ENCODE measurements around the gene GDF7.

The GDF7 gene

DNA sequence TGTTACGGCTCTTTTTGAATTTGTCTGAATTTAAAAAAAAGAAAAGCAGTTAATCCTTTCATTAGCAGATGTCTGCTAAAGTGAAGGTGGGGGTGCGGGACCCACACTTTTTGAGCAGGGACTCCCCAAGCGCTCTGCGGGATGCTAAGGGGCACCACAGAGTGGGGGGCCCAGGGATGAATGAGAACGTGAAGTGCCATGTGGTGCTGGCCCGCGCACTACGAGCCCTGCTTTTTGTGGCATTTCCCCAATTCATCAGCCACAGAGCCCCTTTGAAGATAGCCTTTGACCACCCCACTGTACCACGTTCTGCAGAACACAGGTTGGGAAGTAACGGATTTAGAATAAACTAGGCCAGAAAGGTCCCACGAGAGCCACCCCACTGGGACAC lies 44.7 kb upstream of the GDF7 start:
- no peaks in the 10 kb centered on the region for H3K9me3 ChIP-seq (ENCODE audit: insufficient read depth, low read length)
- no peak overlapping the region for H3K4me3 ChIP-seq (ENCODE audit: low read length)
- no peaks in the 10 kb centered on the region for H3K36me3 ChIP-seq (replicated peaks; ENCODE audit: low read depth, low read length)
- H3K9ac ChIP-seq (ENCODE audit: low read length): no peak overlapping the region
- no peaks in the 10 kb centered on the region for H3K27me3 ChIP-seq (ENCODE audit: low read depth, low read length)
- no peak overlapping the region for H2AFZ ChIP-seq (ENCODE audit: low read depth, low read length)
- H4K20me1 ChIP-seq (ENCODE audit: insufficient read depth, low read length): no peaks in the 10 kb centered on the region
- H3K4me1 ChIP-seq (ENCODE audit: low read length): no peaks in the 10 kb centered on the region
- H3K79me2 ChIP-seq (ENCODE audit: low read length): no peaks in the 10 kb centered on the region
- TF ChIP-seq EZH2phosphoT487 (IDR thresholded peaks at IDR 0.05; ENCODE audit: low read depth): no peak
- TF ChIP-seq, protein P1, sequence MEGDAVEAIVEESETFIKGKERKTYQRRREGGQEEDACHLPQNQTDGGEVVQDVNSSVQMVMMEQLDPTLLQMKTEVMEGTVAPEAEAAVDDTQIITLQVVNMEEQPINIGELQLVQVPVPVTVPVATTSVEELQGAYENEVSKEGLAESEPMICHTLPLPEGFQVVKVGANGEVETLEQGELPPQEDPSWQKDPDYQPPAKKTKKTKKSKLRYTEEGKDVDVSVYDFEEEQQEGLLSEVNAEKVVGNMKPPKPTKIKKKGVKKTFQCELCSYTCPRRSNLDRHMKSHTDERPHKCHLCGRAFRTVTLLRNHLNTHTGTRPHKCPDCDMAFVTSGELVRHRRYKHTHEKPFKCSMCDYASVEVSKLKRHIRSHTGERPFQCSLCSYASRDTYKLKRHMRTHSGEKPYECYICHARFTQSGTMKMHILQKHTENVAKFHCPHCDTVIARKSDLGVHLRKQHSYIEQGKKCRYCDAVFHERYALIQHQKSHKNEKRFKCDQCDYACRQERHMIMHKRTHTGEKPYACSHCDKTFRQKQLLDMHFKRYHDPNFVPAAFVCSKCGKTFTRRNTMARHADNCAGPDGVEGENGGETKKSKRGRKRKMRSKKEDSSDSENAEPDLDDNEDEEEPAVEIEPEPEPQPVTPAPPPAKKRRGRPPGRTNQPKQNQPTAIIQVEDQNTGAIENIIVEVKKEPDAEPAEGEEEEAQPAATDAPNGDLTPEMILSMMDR (IDR thresholded peaks at IDR 0.05; ENCODE audit: low read depth, low read length): no peak
- H3K4me2 ChIP-seq (ENCODE audit: low read length): no peak overlapping the region
- H3K27ac ChIP-seq (ENCODE audit: low read length): no peak overlapping the region

DNA sequence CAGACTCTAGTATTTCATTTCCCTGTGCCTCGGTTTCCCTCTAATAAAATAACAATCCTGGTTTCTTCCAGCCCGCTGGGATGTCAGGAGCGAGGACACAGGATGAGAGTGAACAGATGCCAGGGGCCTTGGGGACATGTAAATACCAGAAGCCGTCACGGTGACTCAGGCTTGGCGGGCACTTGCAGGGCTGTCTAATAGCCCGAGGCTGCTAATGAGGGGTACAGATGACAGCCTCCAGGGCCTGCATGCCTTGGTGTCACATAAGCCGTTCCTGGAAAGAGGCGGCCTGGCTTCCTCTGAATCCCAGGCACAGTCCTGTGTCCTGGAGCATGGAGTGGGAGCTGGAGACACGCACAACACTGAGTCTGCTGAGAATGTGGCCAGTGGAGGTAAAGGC lies 44.2 kb upstream of the GDF7 start:
- Histone ChIP-seq H3K27me3 (ENCODE audit: low read depth, low read length) (no peaks in the 10 kb centered on the region), H3K9me3 (ENCODE audit: insufficient read depth, low read length) (no peaks in the 10 kb centered on the region), H3K36me3 (replicated peaks; ENCODE audit: low read depth, low read length) (no peaks in the 10 kb centered on the region), H3K4me2 (ENCODE audit: low read length) (no peak overlapping the region), H3K4me3 (ENCODE audit: low read length) (no peak overlapping the region), H2AFZ (ENCODE audit: low read depth, low read length) (no peak overlapping the region), H3K9ac (ENCODE audit: low read length) (no peak overlapping the region), H4K20me1 (ENCODE audit: insufficient read depth, low read length) (no peaks in the 10 kb centered on the region), H3K79me2 (ENCODE audit: low read length) (no peaks in the 10 kb centered on the region), H3K4me1 (ENCODE audit: low read length) (no peaks in the 10 kb centered on the region), H3K27ac (ENCODE audit: low read length) (no peak overlapping the region)
- TF ChIP-seq, protein P1 (IDR thresholded peaks at IDR 0.05; ENCODE audit: low read depth, low read length): no peak
- TF ChIP-seq EZH2phosphoT487 (IDR thresholded peaks at IDR 0.05; ENCODE audit: low read depth): no peak

GRCh38 chr2:20623241-20623640 lies 43.7 kb upstream of the GDF7 start:
- Histone ChIP-seq H2AFZ (ENCODE audit: low read depth, low read length) (no peak overlapping the region), H3K27me3 (ENCODE audit: low read depth, low read length) (no peaks in the 10 kb centered on the region), H4K20me1 (ENCODE audit: insufficient read depth, low read length) (no peaks in the 10 kb centered on the region), H3K4me2 (ENCODE audit: low read length) (no peak overlapping the region), H3K4me3 (ENCODE audit: low read length) (no peak overlapping the region), H3K27ac (ENCODE audit: low read length) (no peak overlapping the region), H3K4me1 (ENCODE audit: low read length) (no peaks in the 10 kb centered on the region), H3K36me3 (replicated peaks; ENCODE audit: low read depth, low read length) (no peaks in the 10 kb centered on the region), H3K79me2 (ENCODE audit: low read length) (no peaks in the 10 kb centered on the region), H3K9ac (ENCODE audit: low read length) (no peak overlapping the region), H3K9me3 (ENCODE audit: insufficient read depth, low read length) (no peaks in the 10 kb centered on the region)
- TF ChIP-seq EZH2phosphoT487 (IDR thresholded peaks at IDR 0.05; ENCODE audit: low read depth): no peak
- TF ChIP-seq, protein P1 (IDR thresholded peaks at IDR 0.05; ENCODE audit: low read depth, low read length): no peak

DNA sequence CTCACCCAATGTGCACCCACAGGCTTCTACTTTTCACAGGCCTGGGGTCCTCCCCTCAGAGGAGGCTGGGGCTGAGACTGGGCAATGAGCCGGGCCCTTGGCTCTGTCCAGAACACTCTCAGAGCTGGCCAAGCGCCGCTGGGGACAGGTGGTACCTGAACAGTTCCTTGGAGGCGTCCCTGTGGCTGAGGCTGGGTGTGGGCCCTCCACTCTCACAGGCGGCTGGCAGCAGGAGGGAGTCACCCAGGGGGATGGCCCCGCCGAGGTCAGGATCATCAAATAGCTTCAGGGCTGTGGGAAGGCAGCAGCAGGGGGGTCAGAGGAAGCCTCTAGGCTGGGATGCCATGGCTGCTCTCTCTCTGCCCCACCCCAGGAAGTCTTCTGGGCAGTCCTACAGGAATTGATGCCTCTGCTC lies 43.2 kb upstream of the GDF7 start:
- H3K27ac ChIP-seq (ENCODE audit: low read length): no peak overlapping the region
- no peak overlapping the region for H3K4me2 ChIP-seq (ENCODE audit: low read length)
- no peaks in the 10 kb centered on the region for H3K79me2 ChIP-seq (ENCODE audit: low read length)
- no peaks in the 10 kb centered on the region for H3K9me3 ChIP-seq (ENCODE audit: insufficient read depth, low read length)
- no peak overlapping the region for H2AFZ ChIP-seq (ENCODE audit: low read depth, low read length)
- no peaks in the 10 kb centered on the region for H3K4me1 ChIP-seq (ENCODE audit: low read length)
- no peaks in the 10 kb centered on the region for H3K27me3 ChIP-seq (ENCODE audit: low read depth, low read length)
- H4K20me1 ChIP-seq (ENCODE audit: insufficient read depth, low read length): no peaks in the 10 kb centered on the region
- no peak overlapping the region for H3K4me3 ChIP-seq (ENCODE audit: low read length)
- H3K36me3 ChIP-seq (replicated peaks; ENCODE audit: low read depth, low read length): no peaks in the 10 kb centered on the region
- H3K9ac ChIP-seq (ENCODE audit: low read length): no peak overlapping the region
- TF ChIP-seq, protein P1 (IDR thresholded peaks at IDR 0.05; ENCODE audit: low read depth, low read length): no peak
- TF ChIP-seq EZH2phosphoT487 (IDR thresholded peaks at IDR 0.05; ENCODE audit: low read depth): no peak
